Measurements from ENCODE around the gene IL17D. TPM values are rescaled to one million over a fixed set of nuclear protein-coding genes. Genes with fewer than 3 reads are reported as not detected.

Gene IL17D
- total and polyA plus RNA-seq, 2 donors (not counting 1 experiment from before 2014, with no cell fraction given): 0.09 TPM; not detected in 1

GRCh38 chr13:20760872-20761271, 57.4 kb downstream of the IL17D start:
- Histone ChIP-seq H3K4me1 (ENCODE audit: control insufficient read depth in 2 of 2, insufficient read depth in 2 of 2, low read length in 2 of 2) (no peaks in the 10 kb centered on the region), H3K9ac (ENCODE audit: low read length) (no peak overlapping the region), H3K4me3 (ENCODE audit: control extremely low read depth in 1 of 5, extremely low read depth in 1 of 5, insufficient read depth in 1 of 5, low read depth in 2 of 5, low read length in 4 of 5) (no peak overlapping the region), H3K27ac (ENCODE audit: low read length in 2 of 2) (no peak overlapping the region), H3K36me3 (replicated peaks in 1 of 2; ENCODE audit: control extremely low read depth in 1 of 2, control insufficient read depth in 1 of 2, extremely low read depth in 1 of 2, insufficient read depth in 2 of 2, low read length in 1 of 2) (peaks cover 0 to 3% of the 10 kb centered on the region in 2 experiments), H3K4me2 (replicated peaks; ENCODE audit: low read depth, low read length, poor library complexity, severe bottlenecking) (no peak overlapping the region), H3K9me3 (ENCODE audit: control extremely low read depth in 1 of 3, control insufficient read depth in 2 of 3, insufficient read depth in 1 of 3, low read length in 2 of 3) (peaks cover 0 to 5% (median 5%) of the 10 kb centered on the region in 3 donors), H3K79me2 (ENCODE audit: control insufficient read depth, insufficient read depth, low read length) (no peaks in the 10 kb centered on the region), H3K27me3 (replicated peaks in 1 of 4; ENCODE audit: control extremely low read depth in 1 of 4, control insufficient read depth in 3 of 4, insufficient read depth in 4 of 4, low read length in 3 of 4) (no peaks in the 10 kb centered on the region), H2AFZ (ENCODE audit: insufficient read depth, low read depth, low read length, poor library complexity, severe bottlenecking) (no peak overlapping the region), H4K20me1 (ENCODE audit: control insufficient read depth, insufficient read depth, low read length, poor library complexity, severe bottlenecking) (no peaks in the 10 kb centered on the region)
- no peaks in the 10 kb centered on the region for H3K4me1 Mint-ChIP-seq
- H3K27ac Mint-ChIP-seq: no peak overlapping the region
- no peak overlapping the region for H3K4me3 Mint-ChIP-seq
- intact Hi-C loops (cut with micrococcal nuclease): no loop called here
- no peak for TF ChIP-seq EZH2 (IDR thresholded peaks at IDR 0.05; ENCODE audit: borderline replicate concordance, insufficient read depth, low read depth, low read length, poor library complexity, severe bottlenecking)
- TF ChIP-seq, protein P1, sequence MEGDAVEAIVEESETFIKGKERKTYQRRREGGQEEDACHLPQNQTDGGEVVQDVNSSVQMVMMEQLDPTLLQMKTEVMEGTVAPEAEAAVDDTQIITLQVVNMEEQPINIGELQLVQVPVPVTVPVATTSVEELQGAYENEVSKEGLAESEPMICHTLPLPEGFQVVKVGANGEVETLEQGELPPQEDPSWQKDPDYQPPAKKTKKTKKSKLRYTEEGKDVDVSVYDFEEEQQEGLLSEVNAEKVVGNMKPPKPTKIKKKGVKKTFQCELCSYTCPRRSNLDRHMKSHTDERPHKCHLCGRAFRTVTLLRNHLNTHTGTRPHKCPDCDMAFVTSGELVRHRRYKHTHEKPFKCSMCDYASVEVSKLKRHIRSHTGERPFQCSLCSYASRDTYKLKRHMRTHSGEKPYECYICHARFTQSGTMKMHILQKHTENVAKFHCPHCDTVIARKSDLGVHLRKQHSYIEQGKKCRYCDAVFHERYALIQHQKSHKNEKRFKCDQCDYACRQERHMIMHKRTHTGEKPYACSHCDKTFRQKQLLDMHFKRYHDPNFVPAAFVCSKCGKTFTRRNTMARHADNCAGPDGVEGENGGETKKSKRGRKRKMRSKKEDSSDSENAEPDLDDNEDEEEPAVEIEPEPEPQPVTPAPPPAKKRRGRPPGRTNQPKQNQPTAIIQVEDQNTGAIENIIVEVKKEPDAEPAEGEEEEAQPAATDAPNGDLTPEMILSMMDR (IDR thresholded peaks at IDR 0.05): no peak
- no peaks in the 10 kb centered on the region for H3K9me3 Mint-ChIP-seq (ENCODE audit: insufficient read depth)
- no CpG with 5 or more reads among the region's 3 CpGs for WGBS (ENCODE audit: insufficient coverage)
- DNase-seq (no peak), ATAC-seq (ENCODE audit: low read depth) (no peak)
- POLR2A ChIA-PET: no interaction called here
- no peaks in the 10 kb centered on the region for H3K27me3 Mint-ChIP-seq
- CTCF ChIA-PET: interaction anchor here (0.8 kb wide), 1 partner anchor 37 kb away, joined by 3 read pairs; no protein-coding TSS in a partner anchor

- POLR2A ChIA-PET: no interaction called here
- peaks cover 6 to 12% (median 7%) of the 10 kb centered on the region in 3 donors for H3K9me3 ChIP-seq (ENCODE audit: control extremely low read depth in 1 of 3, control insufficient read depth in 2 of 3, insufficient read depth in 1 of 3, low read length in 2 of 3)
- no peak overlapping the region for H3K4me3 ChIP-seq (ENCODE audit: control extremely low read depth in 1 of 5, extremely low read depth in 1 of 5, insufficient read depth in 1 of 5, low read depth in 2 of 5, low read length in 4 of 5)
- H3K27me3 ChIP-seq (replicated peaks in 1 of 4; ENCODE audit: control extremely low read depth in 1 of 4, control insufficient read depth in 3 of 4, insufficient read depth in 4 of 4, low read length in 3 of 4): no peaks in the 10 kb centered on the region
- no peak overlapping the region for H3K9ac ChIP-seq (ENCODE audit: low read length)
- Mint-ChIP-seq H3K9me3 (ENCODE audit: insufficient read depth) (peaks cover 8% of the 10 kb centered on the region), H3K4me1 (peaks cover 5% of the 10 kb centered on the region), H3K27me3 (no peaks in the 10 kb centered on the region), H3K4me3 (no peak overlapping the region), H3K27ac (no peak overlapping the region)
- no peak for TF ChIP-seq EZH2 (IDR thresholded peaks at IDR 0.05; ENCODE audit: borderline replicate concordance, insufficient read depth, low read depth, low read length, poor library complexity, severe bottlenecking)
- TF ChIP-seq, protein P1 (IDR thresholded peaks at IDR 0.05): no peak
- H4K20me1 ChIP-seq (ENCODE audit: control insufficient read depth, insufficient read depth, low read length, poor library complexity, severe bottlenecking): no peaks in the 10 kb centered on the region
- DNase-seq (no peak), ATAC-seq (ENCODE audit: low read depth) (no peak)
- H3K27ac ChIP-seq (ENCODE audit: low read length in 2 of 2): no peak overlapping the region
- intact Hi-C loops (cut with micrococcal nuclease): no loop called here
- WGBS (ENCODE audit: insufficient coverage): no CpG with 5 or more reads among the region's 2 CpGs
- peaks cover 2 to 3% of the 10 kb centered on the region in 2 donors for H3K4me1 ChIP-seq (ENCODE audit: control insufficient read depth in 2 of 2, insufficient read depth in 2 of 2, low read length in 2 of 2)
- H2AFZ ChIP-seq (ENCODE audit: insufficient read depth, low read depth, low read length, poor library complexity, severe bottlenecking): no peak overlapping the region
- CTCF ChIA-PET: no interaction called here
- peaks cover 0 to 1% of the 10 kb centered on the region in 2 experiments for H3K36me3 ChIP-seq (replicated peaks in 1 of 2; ENCODE audit: control extremely low read depth in 1 of 2, control insufficient read depth in 1 of 2, extremely low read depth in 1 of 2, insufficient read depth in 2 of 2, low read length in 1 of 2)
- no peak overlapping the region for H3K4me2 ChIP-seq (replicated peaks; ENCODE audit: low read depth, low read length, poor library complexity, severe bottlenecking)
- H3K79me2 ChIP-seq (ENCODE audit: control insufficient read depth, insufficient read depth, low read length): peaks cover 18% of the 10 kb centered on the region
These were observed 63.9 kb downstream of the IL17D start for GRCh38 chr13:20767309-20767943.
